Endothelial cell of umbilical vein (primary cell): ENCODE results near the gene GJE1. TPM values are rescaled to one million over a fixed set of nuclear protein-coding genes. Genes with fewer than 3 reads are reported as not detected.

ENCODE experiments used
- BruUV-seq: library from RNA; stranded (reverse); fragments of 400-500 nt; replicated peaks from 2 replicates; lab custom pipeline; 2021; lab: Mats Ljungman, UMichigan
- CTCF ChIA-PET: fragments of 300-600, 350-600 bp; sonication (Branson Sonifier 250); formaldehyde crosslinking; loops from one replicate; lab custom pipeline; 2021; ENCODE audit warnings: antibody characterized with exemption, inconsistent platforms; lab: Charles Lee
- POLR2A ChIA-PET: fragments of 300-600, 350-600 bp; sonication (Branson Sonifier 250); formaldehyde crosslinking; loops from one replicate; lab custom pipeline; 2021; ENCODE audit warnings: antibody characterized with exemption, inconsistent platforms; lab: Charles Lee
- DNase-seq: peaks from one replicate; pipeline ENCODE4 v3.0.0-alpha.2; 2011; ENCODE audit warnings: low read depth, low spot score
- FAIRE-seq: peaks from 2 replicates; lab custom pipeline; 2011; peaks lifted over from hg19 to GRCh38; lab: Jason Lieb, UNC
- H2AFZ ChIP-seq: 2 replicates; pipeline ENCODE4 v1.6.0; 2012; ENCODE audit warnings: low read depth, low read length, control low read depth, inconsistent platforms
- H3K27ac ChIP-seq: 2 replicates; pipeline ENCODE4 v1.5.1; 2011; ENCODE audit warnings: low read depth, mild to moderate bottlenecking, control low read depth, low read length, moderate library complexity; ENCODE audit not compliant: insufficient read depth
- H3K27me3 ChIP-seq, 2 experiments: 2 replicates each; pipeline versions ENCODE4 v1.6.0 to v1.6.1; 2011; ENCODE audit warnings: low read length in 2 of 2, mixed read lengths in 1 of 2; ENCODE audit not compliant: control insufficient read depth in 2 of 2, insufficient read depth in 2 of 2
- H3K36me3 ChIP-seq, 2 experiments: 2 replicates in 1 of 2; 3 replicates in 1 of 2; pipeline ENCODE4 v1.5.1; 2011; ENCODE audit warnings: low read length in 2 of 2, mild to moderate bottlenecking in 1 of 2, moderate library complexity in 1 of 2; ENCODE audit not compliant: control insufficient read depth in 2 of 2, insufficient read depth in 2 of 2; ENCODE audit errors: extremely low read depth in 1 of 2
- H3K4me1 ChIP-seq: 3 replicates; pipeline ENCODE4 v1.5.1; 2011; ENCODE audit warnings: mild to moderate bottlenecking, low read length; ENCODE audit not compliant: control insufficient read depth, insufficient read depth; ENCODE audit errors: extremely low read depth
- H3K4me2 ChIP-seq: 2 replicates; pipeline ENCODE4 v1.6.1; 2011; ENCODE audit warnings: low read length, control low read depth, mixed read lengths; ENCODE audit not compliant: insufficient read depth
- H3K4me3 ChIP-seq, 3 experiments: fragments of 200-600 bp in 1 of 3; sonication (generic), shearing (Covaris generic) in 1 of 3; replicated peaks in 1 of 3; 2 replicates each; pipeline ENCODE4 v1.5.1; 2011 to 2016; ENCODE audit warnings: control low read depth in 3 of 3, low read length in 3 of 3, mild to moderate bottlenecking in 2 of 3, inconsistent platforms in 1 of 3, low read depth in 1 of 3, moderate library complexity in 1 of 3; ENCODE audit not compliant: insufficient read depth in 1 of 3
- H3K79me2 ChIP-seq: 2 replicates; pipeline ENCODE4 v1.6.0; 2012; ENCODE audit warnings: low read length, inconsistent platforms; ENCODE audit not compliant: control insufficient read depth, insufficient read depth
- H3K9ac ChIP-seq: replicated peaks from 2 replicates; pipeline ENCODE3; 2011; ENCODE audit warnings: low read length, control low read depth; ENCODE audit not compliant: insufficient read depth; ENCODE audit errors: extremely low read depth
- H3K9me1 ChIP-seq: replicated peaks from 3 replicates; pipeline ENCODE4 v1.6.0; 2011; ENCODE audit warnings: mild to moderate bottlenecking, low read length; ENCODE audit not compliant: control insufficient read depth, insufficient read depth; ENCODE audit errors: extremely low read depth
- H3K9me3 ChIP-seq: replicated peaks from 2 replicates; pipeline ENCODE4 v1.5.1; 2012; ENCODE audit warnings: low read length, inconsistent platforms; ENCODE audit not compliant: control insufficient read depth, insufficient read depth
- H4K20me1 ChIP-seq: replicated peaks from 2 replicates; pipeline ENCODE3; 2011; ENCODE audit warnings: mild to moderate bottlenecking, low read length; ENCODE audit not compliant: control insufficient read depth, insufficient read depth; ENCODE audit errors: extremely low read depth
- CTCF ChIP-seq, 2 donors: IDR thresholded peaks; 1 replicate in 1 of 2; 2 replicates in 1 of 2; pipeline ENCODE4 v1.5.1; 2011; ENCODE audit warnings: low read length in 2 of 2, mild to moderate bottlenecking in 2 of 2, moderate library complexity in 2 of 2, control low read depth in 1 of 2, inconsistent platforms in 1 of 2, low read depth in 1 of 2; ENCODE audit not compliant: insufficient read depth in 1 of 2; ENCODE audit errors: extremely low read depth in 1 of 2
- FOS ChIP-seq: IDR thresholded peaks from 2 replicates; pipeline ENCODE4 v1.6.1; 2011; ENCODE audit warnings: mild to moderate bottlenecking, low read length, moderate library complexity, borderline replicate concordance; ENCODE audit not compliant: insufficient read depth
- GATA2 ChIP-seq: IDR thresholded peaks from 2 replicates; pipeline ENCODE4 v1.7.0; 2011; ENCODE audit warnings: low read depth, mild to moderate bottlenecking, moderate library complexity, mixed read lengths, low read length; ENCODE audit not compliant: insufficient read length, insufficient read depth
- MYC ChIP-seq: IDR thresholded peaks from one replicate; pipeline ENCODE4 v1.6.1; 2011; ENCODE audit warnings: mild to moderate bottlenecking, low read depth, low read length
- POLR2AphosphoS5 ChIP-seq: IDR thresholded peaks from 2 replicates; pipeline ENCODE4 v1.6.1; 2012; ENCODE audit warnings: low read depth, mild to moderate bottlenecking, control low read depth, low read length, moderate library complexity; ENCODE audit not compliant: insufficient read depth
- dilution Hi-C: fragments of 300-500 bp; cut with MboI; formaldehyde crosslinking; loops from one replicate; pipeline ENCODE4 v1.15.0; 2019; ENCODE audit warnings: low sequenced_read_pairs; ENCODE audit not compliant: extremely low pct_ligation_motif_present
- intact Hi-C: fragments of 100-400 bp; cut with micrococcal nuclease; formaldehyde crosslinking; loops from one replicate; pipeline ENCODE4 v1.10.0; 2022
- polyA plus RNA-seq, 4 experiments: library from polyadenylated mRNA; depleted of rRNA in 3 of 4; stranded (reverse) in 3 of 4; unstranded in 1 of 4; fragments of >200 nt; gene quantifications; 2 replicates each; pipeline versions ENCODE4 v1.2.1 to v1.2.3, GENCODE V29; 2011 to 2012; ENCODE audit warnings: missing spikeins in 1 of 4
- total RNA-seq: library from RNA; stranded (reverse); gene quantifications from 2 replicates; pipeline ENCODE4 v1.2.3, GENCODE V29; 2021

GJE1 gene
- total and polyA plus RNA-seq, 2 donors (not counting 3 experiments of a cell fraction or from before 2014, with no cell fraction given): not detected

GRCh38 chr6:142087950-142088857, 44.5 kb upstream of the GJE1 start:
- ChIA-PET CTCF (interaction anchor here (0.9 to 1.1 kb wide), 3 partner anchors 24 to 98 kb away, joined by 3 to 7 read pairs (median 4); no protein-coding TSS in a partner anchor), POLR2A (interaction anchor here (0.7 kb wide), 1 partner anchor 218 kb away, joined by 4 read pairs; no protein-coding TSS in a partner anchor)
- TF ChIP-seq GATA2: no peak
- no peak for TF ChIP-seq CTCF (IDR thresholded peaks at IDR 0.05; ENCODE audit: extremely low read depth in 1 of 2, insufficient read depth in 1 of 2, low read depth in 1 of 2, low read length in 2 of 2)
- TF ChIP-seq POLR2AphosphoS5: no peak
- TF ChIP-seq MYC: no peak
- TF ChIP-seq FOS: no peak
- no peaks in the 10 kb centered on the region for H3K4me1 ChIP-seq
- H3K9me1 ChIP-seq: no peaks in the 10 kb centered on the region
- no peak overlapping the region for H2AFZ ChIP-seq
- no peaks in the 10 kb centered on the region for H3K9me3 ChIP-seq
- peaks cover 3 to 13% of the 10 kb centered on the region in 2 experiments for H3K27me3 ChIP-seq
- dilution Hi-C loops: no loop called here
- no peaks in the 10 kb centered on the region for H3K36me3 ChIP-seq
- BruUV-seq: no TSS peak
- no peak for FAIRE-seq
- intact Hi-C loops: no loop called here
- no peak overlapping the region for H3K9ac ChIP-seq
- H3K27ac ChIP-seq: no peak overlapping the region
- no peak overlapping the region for H3K4me3 ChIP-seq
- no peaks in the 10 kb centered on the region for H3K79me2 ChIP-seq
- H3K4me2 ChIP-seq: no peak overlapping the region
- no peak for DNase-seq
- H4K20me1 ChIP-seq: no peaks in the 10 kb centered on the region
